Measurements from ENCODE around the gene CPZ. TPM values are rescaled to one million over a fixed set of nuclear protein-coding genes. Genes with fewer than 3 reads are reported as not detected.

CPZ gene
- total and polyA plus RNA-seq, 2 donors (not counting 1 experiment from before 2014, with no cell fraction given) = not detected

DNA sequence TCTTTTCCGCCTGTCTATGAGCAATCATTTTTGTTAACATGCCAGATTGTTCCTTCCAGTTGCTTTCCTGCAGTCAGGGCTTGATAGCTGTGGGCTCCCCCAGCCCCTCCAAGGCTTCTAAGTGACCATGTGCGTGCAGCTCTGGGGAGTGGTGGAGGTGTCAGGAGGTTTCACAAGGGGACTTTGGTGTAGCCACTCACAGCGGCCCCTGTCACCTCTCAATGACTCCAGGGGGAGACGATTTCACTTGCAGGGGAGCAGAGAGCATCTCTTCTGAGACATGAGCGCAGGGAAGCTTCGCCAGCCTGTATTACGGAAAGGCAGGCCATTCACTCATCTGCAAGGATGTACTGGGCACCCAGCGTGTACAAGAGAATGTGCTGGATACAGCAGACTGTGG lies 15.5 kb upstream of the CPZ start:
- H3K4me2 ChIP-seq (replicated peaks; ENCODE audit: low read depth, low read length, poor library complexity, severe bottlenecking) = no peak overlapping the region
- H3K36me3 ChIP-seq (replicated peaks in 1 of 2; ENCODE audit: control extremely low read depth in 1 of 2, control insufficient read depth in 1 of 2, extremely low read depth in 1 of 2, insufficient read depth in 2 of 2, low read length in 1 of 2) = no peaks in the 10 kb centered on the region
- WGBS (ENCODE audit: insufficient coverage) = 84% methylated on average over 8 of the region's 8 CpGs
- H3K27ac Mint-ChIP-seq = no peak overlapping the region
- peaks cover 0 to 20% (median 0%) of the 10 kb centered on the region in 3 donors for H3K9me3 ChIP-seq (ENCODE audit: control extremely low read depth in 1 of 3, control insufficient read depth in 2 of 3, insufficient read depth in 1 of 3, low read length in 2 of 3)
- H3K27ac ChIP-seq (ENCODE audit: low read length in 2 of 2) = no peak overlapping the region
- peaks cover 14% of the 10 kb centered on the region for H3K27me3 Mint-ChIP-seq
- ChIA-PET CTCF (no interaction called here), POLR2A (no interaction called here)
- no peak for DNase-seq
- H3K9me3 Mint-ChIP-seq (ENCODE audit: insufficient read depth) = no peaks in the 10 kb centered on the region
- no peaks in the 10 kb centered on the region for H3K79me2 ChIP-seq (ENCODE audit: control insufficient read depth, insufficient read depth, low read length)
- ATAC-seq (ENCODE audit: low read depth) = no peak
- no peak overlapping the region for H3K4me3 ChIP-seq (ENCODE audit: control extremely low read depth in 1 of 5, extremely low read depth in 1 of 5, insufficient read depth in 1 of 5, low read depth in 2 of 5, low read length in 4 of 5)
- no peak overlapping the region for H2AFZ ChIP-seq (ENCODE audit: insufficient read depth, low read depth, low read length, poor library complexity, severe bottlenecking)
- intact Hi-C loops (cut with micrococcal nuclease) = no loop called here
- no peaks in the 10 kb centered on the region for H4K20me1 ChIP-seq (ENCODE audit: control insufficient read depth, insufficient read depth, low read length, poor library complexity, severe bottlenecking)
- H3K9ac ChIP-seq (ENCODE audit: low read length) = no peak overlapping the region
- no peaks in the 10 kb centered on the region for H3K4me1 Mint-ChIP-seq
- H3K4me3 Mint-ChIP-seq = no peak overlapping the region
- peaks cover 0 to 3% (median 0%) of the 10 kb centered on the region in 4 experiments for H3K27me3 ChIP-seq (replicated peaks in 1 of 4; ENCODE audit: control extremely low read depth in 1 of 4, control insufficient read depth in 3 of 4, insufficient read depth in 4 of 4, low read length in 3 of 4)
- H3K4me1 ChIP-seq (ENCODE audit: control insufficient read depth in 2 of 2, insufficient read depth in 2 of 2, low read length in 2 of 2) = no peaks in the 10 kb centered on the region
- TF ChIP-seq CTCF (IDR thresholded peaks at IDR 0.05) = no peak
- no peak for TF ChIP-seq EZH2 (IDR thresholded peaks at IDR 0.05; ENCODE audit: borderline replicate concordance, insufficient read depth, low read depth, low read length, poor library complexity, severe bottlenecking)

DNA sequence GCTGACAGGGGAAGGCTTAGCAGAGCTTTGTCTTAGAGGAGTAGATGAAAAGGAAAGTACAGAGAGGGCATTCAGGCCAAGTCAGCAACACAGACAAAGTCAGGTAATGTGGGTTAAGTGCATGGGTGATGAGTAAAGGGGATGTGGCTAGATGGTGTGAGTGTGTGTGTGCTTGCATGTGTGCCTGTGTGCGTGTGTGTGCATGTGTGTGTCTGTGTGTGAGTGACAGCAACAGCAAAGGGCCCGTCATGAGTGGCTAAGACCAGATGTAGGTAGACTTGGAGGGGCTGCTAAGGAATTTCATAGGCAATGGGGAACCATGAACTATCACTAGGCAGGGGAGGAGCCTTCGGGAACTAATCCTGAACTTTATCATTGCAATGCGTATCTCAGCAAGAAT lies 14.6 kb upstream of the CPZ start:
- Histone ChIP-seq H3K79me2 (ENCODE audit: control insufficient read depth, insufficient read depth, low read length) (no peaks in the 10 kb centered on the region), H3K4me3 (ENCODE audit: control extremely low read depth in 1 of 5, extremely low read depth in 1 of 5, insufficient read depth in 1 of 5, low read depth in 2 of 5, low read length in 4 of 5) (no peak overlapping the region), H3K27ac (ENCODE audit: low read length in 2 of 2) (no peak overlapping the region), H2AFZ (ENCODE audit: insufficient read depth, low read depth, low read length, poor library complexity, severe bottlenecking) (no peak overlapping the region), H3K9ac (ENCODE audit: low read length) (no peak overlapping the region), H3K36me3 (replicated peaks in 1 of 2; ENCODE audit: control extremely low read depth in 1 of 2, control insufficient read depth in 1 of 2, extremely low read depth in 1 of 2, insufficient read depth in 2 of 2, low read length in 1 of 2) (no peaks in the 10 kb centered on the region), H3K4me1 (ENCODE audit: control insufficient read depth in 2 of 2, insufficient read depth in 2 of 2, low read length in 2 of 2) (no peaks in the 10 kb centered on the region), H3K27me3 (replicated peaks in 1 of 4; ENCODE audit: control extremely low read depth in 1 of 4, control insufficient read depth in 3 of 4, insufficient read depth in 4 of 4, low read length in 3 of 4) (peaks cover 0 to 3% (median 0%) of the 10 kb centered on the region in 4 experiments), H4K20me1 (ENCODE audit: control insufficient read depth, insufficient read depth, low read length, poor library complexity, severe bottlenecking) (no peaks in the 10 kb centered on the region), H3K4me2 (replicated peaks; ENCODE audit: low read depth, low read length, poor library complexity, severe bottlenecking) (no peak overlapping the region), H3K9me3 (ENCODE audit: control extremely low read depth in 1 of 3, control insufficient read depth in 2 of 3, insufficient read depth in 1 of 3, low read length in 2 of 3) (peaks cover 0 to 20% (median 0%) of the 10 kb centered on the region in 3 donors)
- Mint-ChIP-seq H3K27me3 (peaks cover 17% of the 10 kb centered on the region), H3K4me3 (no peak overlapping the region), H3K4me1 (no peaks in the 10 kb centered on the region), H3K27ac (no peak overlapping the region), H3K9me3 (ENCODE audit: insufficient read depth) (no peaks in the 10 kb centered on the region)
- ATAC-seq (ENCODE audit: low read depth) (no peak), DNase-seq (no peak)
- TF ChIP-seq CTCF (IDR thresholded peaks at IDR 0.05) (no peak), EZH2 (IDR thresholded peaks at IDR 0.05; ENCODE audit: borderline replicate concordance, insufficient read depth, low read depth, low read length, poor library complexity, severe bottlenecking) (no peak)
- ChIA-PET POLR2A (no interaction called here), CTCF (no interaction called here)
- intact Hi-C loops (cut with micrococcal nuclease) = no loop called here
- WGBS (ENCODE audit: insufficient coverage) = 80% methylated on average over 2 of the region's 4 CpGs
